PC-3 (cell line): Measurements from ENCODE around the gene DYSF. TPM values are rescaled to one million over a fixed set of nuclear protein-coding genes. Genes with fewer than 3 reads are reported as not detected.

ENCODE experiments used
- ATAC-seq: fragments of 200-7000 bp; cut with Tn5 transposase; 2 replicates; pipeline ENCODE4 v1.9.1; 2020; ENCODE audit warnings: mild to moderate bottlenecking, moderate library complexity
- BruUV-seq: library from RNA; stranded (reverse); fragments of 400-500 nt; replicated peaks from 2 replicates; lab custom pipeline; 2021; lab: Mats Ljungman, UMichigan
- CTCF ChIA-PET: fragments of 300-600 bp; sonication (Branson Sonifier 250); formaldehyde crosslinking; loops from one replicate; lab custom pipeline; 2022; ENCODE audit warnings: antibody characterized with exemption; lab: Charles Lee
- POLR2A ChIA-PET: fragments of 300-600 bp; sonication (Branson Sonifier 250); formaldehyde crosslinking; loops from one replicate; lab custom pipeline; 2022; ENCODE audit warnings: antibody characterized with exemption; ENCODE audit not compliant: unreplicated experiment; lab: Charles Lee
- DNase-seq: peaks from one replicate; pipeline ENCODE4 v3.0.0-alpha.2; 2015
- H2AFZ ChIP-seq: fragments of 300-600 bp; sonication (generic); 2 replicates; pipeline ENCODE4 v1.6.0; 2016; ENCODE audit warnings: antibody characterized with exemption, low read length
- H3F3A ChIP-seq: fragments of 300-600 bp; sonication (generic); one replicate; pipeline ENCODE4 v1.6.0; 2017; ENCODE audit warnings: antibody characterized with exemption, low read length, control low read depth, mild to moderate bottlenecking; ENCODE audit not compliant: unreplicated experiment
- H3K27ac ChIP-seq: fragments of 300-600 bp; sonication (generic); 2 replicates; pipeline ENCODE4 v1.5.1; 2016; ENCODE audit warnings: mild to moderate bottlenecking, low read length
- H3K27me3 ChIP-seq: fragments of 300-600 bp; sonication (generic); 2 replicates; pipeline ENCODE4 v1.6.1; 2016; ENCODE audit warnings: low read length, mixed read lengths
- H3K36me3 ChIP-seq: fragments of 300-600 bp; sonication (generic); 2 replicates; pipeline ENCODE4 v1.6.1; 2016; ENCODE audit warnings: low read depth, mixed run types, low read length, mixed read lengths
- H3K4me1 ChIP-seq: fragments of 300-600 bp; sonication (generic); 2 replicates; pipeline ENCODE4 v1.5.1; 2016; ENCODE audit warnings: low read length; ENCODE audit not compliant: insufficient read depth
- H3K4me2 ChIP-seq: fragments of 300-600 bp; sonication (generic); 2 replicates; pipeline ENCODE4 v1.6.0; 2016; ENCODE audit warnings: low read length
- H3K4me3 ChIP-seq: fragments of 300-600 bp; sonication (generic); 2 replicates; pipeline ENCODE4 v1.5.1; 2016; ENCODE audit warnings: mild to moderate bottlenecking, low read length, mixed read lengths
- H3K79me2 ChIP-seq: fragments of 300-600 bp; sonication (generic); 2 replicates; pipeline ENCODE4 v1.6.1; 2017; ENCODE audit warnings: low read length, mixed read lengths
- H3K9ac ChIP-seq: fragments of 300-600 bp; sonication (generic); 2 replicates; pipeline ENCODE4 v1.6.0; 2016; ENCODE audit warnings: mild to moderate bottlenecking, low read length
- H3K9me2 ChIP-seq: fragments of 300-600 bp; sonication (generic); replicated peaks from 2 replicates; pipeline ENCODE4 v1.6.1; 2016; ENCODE audit warnings: mixed run types, low read length, mixed read lengths
- H3K9me3 ChIP-seq: fragments of 300-600 bp; sonication (generic); 2 replicates; pipeline ENCODE4 v1.6.1; 2016; ENCODE audit warnings: low read length, mixed read lengths
- H4K20me1 ChIP-seq: fragments of 300-600 bp; sonication (generic); 2 replicates; pipeline ENCODE4 v1.6.1; 2016; ENCODE audit warnings: low read length, mixed read lengths
- EZH2 ChIP-seq: fragments of 300-600 bp; sonication (generic); IDR thresholded peaks from one replicate; pipeline ENCODE4 v1.6.1; 2017; ENCODE audit warnings: antibody characterized with exemption, mild to moderate bottlenecking, low read length; ENCODE audit not compliant: unreplicated experiment
- EZH2phosphoT487 ChIP-seq: fragments of 300-600 bp; sonication (generic); IDR thresholded peaks from 2 replicates; pipeline ENCODE4 v1.6.1; 2018; ENCODE audit warnings: mild to moderate bottlenecking, antibody characterized with exemption, low read length, borderline replicate concordance
- intact Hi-C: fragments of 100-400 bp; cut with micrococcal nuclease; formaldehyde crosslinking; loops from 2 replicates; pipeline ENCODE4 v1.9.0; 2023
- total RNA-seq: library from RNA; depleted of rRNA; stranded (reverse); fragments of >200 nt; gene quantifications from 2 replicates; pipeline ENCODE4 v1.2.3, GENCODE V29; 2014
- TF ChIP-seq, protein P1 (sequence below): fragments of 300-600 bp; sonication (generic); conservative IDR thresholded peaks from 2 replicates; pipeline ENCODE4 v1.5.1; 2017; ENCODE audit warnings: antibody characterized with exemption, low read depth, mild to moderate bottlenecking, low read length

DYSF gene
- total RNA-seq, 1 experiment from 2014 or later: 13.0 TPM

GRCh38 chr2:71595569-71595968 lies 142.2 kb downstream of the DYSF start:
- Histone ChIP-seq H3K9ac (no peak overlapping the region), H3K27me3 (no peaks in the 10 kb centered on the region), H3K4me3 (no peak overlapping the region), H3K4me2 (no peak overlapping the region), H3K79me2 (no peaks in the 10 kb centered on the region), H3F3A (no peaks in the 10 kb centered on the region), H4K20me1 (no peaks in the 10 kb centered on the region), H3K4me1 (no peaks in the 10 kb centered on the region), H3K9me3 (no peaks in the 10 kb centered on the region), H2AFZ (no peak overlapping the region), H3K36me3 (no peaks in the 10 kb centered on the region), H3K9me2 (no peaks in the 10 kb centered on the region), H3K27ac (no peak overlapping the region)
- intact Hi-C loops: no loop called here
- DNase-seq (no peak), ATAC-seq (no peak)
- CTCF ChIA-PET: no interaction called here
- no TSS peak for BruUV-seq
- no peak for TF ChIP-seq EZH2phosphoT487
- TF ChIP-seq EZH2: no peak
- TF ChIP-seq, protein P1, sequence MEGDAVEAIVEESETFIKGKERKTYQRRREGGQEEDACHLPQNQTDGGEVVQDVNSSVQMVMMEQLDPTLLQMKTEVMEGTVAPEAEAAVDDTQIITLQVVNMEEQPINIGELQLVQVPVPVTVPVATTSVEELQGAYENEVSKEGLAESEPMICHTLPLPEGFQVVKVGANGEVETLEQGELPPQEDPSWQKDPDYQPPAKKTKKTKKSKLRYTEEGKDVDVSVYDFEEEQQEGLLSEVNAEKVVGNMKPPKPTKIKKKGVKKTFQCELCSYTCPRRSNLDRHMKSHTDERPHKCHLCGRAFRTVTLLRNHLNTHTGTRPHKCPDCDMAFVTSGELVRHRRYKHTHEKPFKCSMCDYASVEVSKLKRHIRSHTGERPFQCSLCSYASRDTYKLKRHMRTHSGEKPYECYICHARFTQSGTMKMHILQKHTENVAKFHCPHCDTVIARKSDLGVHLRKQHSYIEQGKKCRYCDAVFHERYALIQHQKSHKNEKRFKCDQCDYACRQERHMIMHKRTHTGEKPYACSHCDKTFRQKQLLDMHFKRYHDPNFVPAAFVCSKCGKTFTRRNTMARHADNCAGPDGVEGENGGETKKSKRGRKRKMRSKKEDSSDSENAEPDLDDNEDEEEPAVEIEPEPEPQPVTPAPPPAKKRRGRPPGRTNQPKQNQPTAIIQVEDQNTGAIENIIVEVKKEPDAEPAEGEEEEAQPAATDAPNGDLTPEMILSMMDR: no peak
- POLR2A ChIA-PET: no interaction called here

- ATAC-seq: no peak
- POLR2A ChIA-PET: no interaction called here
- no peak overlapping the region for H3K4me3 ChIP-seq
- no peak overlapping the region for H3K9ac ChIP-seq
- no peak overlapping the region for H3K27ac ChIP-seq
- no peaks in the 10 kb centered on the region for H3K36me3 ChIP-seq
- H4K20me1 ChIP-seq: no peaks in the 10 kb centered on the region
- H3K4me2 ChIP-seq: no peak overlapping the region
- H3F3A ChIP-seq: no peaks in the 10 kb centered on the region
- H3K9me2 ChIP-seq: no peaks in the 10 kb centered on the region
- H3K9me3 ChIP-seq: no peaks in the 10 kb centered on the region
- H3K27me3 ChIP-seq: no peaks in the 10 kb centered on the region
- TF ChIP-seq EZH2 (no peak), EZH2phosphoT487 (no peak)
- TF ChIP-seq, protein P1: no peak
- CTCF ChIA-PET: no interaction called here
- intact Hi-C loops: no loop called here
- BruUV-seq: no TSS peak
- H3K79me2 ChIP-seq: no peaks in the 10 kb centered on the region
- DNase-seq: no peak
- no peaks in the 10 kb centered on the region for H3K4me1 ChIP-seq
- no peak overlapping the region for H2AFZ ChIP-seq
Measured at GRCh38 chr2:71596011-71596410, 142.7 kb downstream of the DYSF start.

- no peak for DNase-seq
- no peak overlapping the region for H3K4me2 ChIP-seq
- no peaks in the 10 kb centered on the region for H3K9me3 ChIP-seq
- H3K4me1 ChIP-seq: no peaks in the 10 kb centered on the region
- no peaks in the 10 kb centered on the region for H3K27me3 ChIP-seq
- H4K20me1 ChIP-seq: no peaks in the 10 kb centered on the region
- no peaks in the 10 kb centered on the region for H3F3A ChIP-seq
- no peaks in the 10 kb centered on the region for H3K36me3 ChIP-seq
- no peak overlapping the region for H3K9ac ChIP-seq
- POLR2A ChIA-PET: no interaction called here
- H2AFZ ChIP-seq: no peak overlapping the region
- no peaks in the 10 kb centered on the region for H3K79me2 ChIP-seq
- no peak for ATAC-seq
- CTCF ChIA-PET: no interaction called here
- BruUV-seq: no TSS peak
- no peak overlapping the region for H3K27ac ChIP-seq
- H3K4me3 ChIP-seq: no peak overlapping the region
- no peaks in the 10 kb centered on the region for H3K9me2 ChIP-seq
- intact Hi-C loops: no loop called here
- TF ChIP-seq EZH2 (no peak), EZH2phosphoT487 (no peak)
- TF ChIP-seq, protein P1: no peak
Measured at GRCh38 chr2:71597756-71598155, 144.4 kb downstream of the DYSF start.
